IMR-90 (cell line): ENCODE results near the gene CDC42EP1.
"Not testable (repeated sequence)": the region's sequence is repeated elsewhere in the genome, so short reads cannot be mapped to it uniquely, and the experiment has no call there.

Source experiments
- CTCF ChIP-seq: conservative IDR thresholded peaks from 2 replicates; pipeline ENCODE4 v1.5.1; 2012; ENCODE audit warnings: mild to moderate bottlenecking, low read depth, low read length, improper control_type of control experiment
- MAFK ChIP-seq: IDR thresholded peaks from 2 replicates; pipeline ENCODE4 v1.6.1; 2012; ENCODE audit warnings: low read depth, low read length, improper control_type of control experiment
- NFE2L2 ChIP-seq: fragments of 150-350 bp; IDR thresholded peaks from 2 replicates; pipeline ENCODE4 v1.6.1; 2016; ENCODE audit warnings: low read depth, mild to moderate bottlenecking, low read length
- POLR2A ChIP-seq: IDR thresholded peaks from 2 replicates; pipeline ENCODE4 v1.6.1; 2012; ENCODE audit warnings: mild to moderate bottlenecking, low read depth, low read length
- RFX5 ChIP-seq: IDR thresholded peaks from 2 replicates; pipeline ENCODE4 v1.8.0; 2012; ENCODE audit warnings: low read depth, mild to moderate bottlenecking, low read length, moderate library complexity

- not testable (repeated sequence) for TF ChIP-seq CTCF, NFE2L2, MAFK, POLR2A, RFX5
Observed at GRCh38 chr22:37602546-37603277, 42.4 kb downstream of the CDC42EP1 start.
